HG03039 (cell line): ENCODE results near the gene LIMS3.
"Not testable (repeated sequence)": the region's sequence is repeated elsewhere in the genome, so short reads cannot be mapped to it uniquely, and the experiment has no call there.

Experiments
- ATAC-seq: cut with Tn5 transposase; IDR thresholded peaks from one replicate; pipeline ENCODE4 v1.9.1; 2021; ENCODE audit warnings: mild to moderate bottlenecking, moderate library complexity; ENCODE audit not compliant: unreplicated experiment

LIMS3 gene

GRCh38 chr2:109898462-109899336 is at the start of gene LIMS3:
Gene LIMS3 (plus strand): TSS chr2:109898688. CDS start chr2:109898729, 41 bp downstream.
- not testable (repeated sequence) for ATAC-seq

GRCh38 chr2:109871129-109871751 is 27.2 kb upstream of the LIMS3 start:
- ATAC-seq, result peak; percentile 70

- not testable (repeated sequence) for ATAC-seq
Observed at GRCh38 chr2:109876625-109877024, 21.9 kb upstream of the LIMS3 start.

- ATAC-seq, result not testable (repeated sequence)
Observed at GRCh38 chr2:109882112-109882511, 16.4 kb upstream of the LIMS3 start.

GRCh38 chr2:109888414-109888813 is 10.1 kb upstream of the LIMS3 start:
- ATAC-seq, result not testable (repeated sequence)

- ATAC-seq, result not testable (repeated sequence)
Observed at GRCh38 chr2:109889909-109890308, 8.6 kb upstream of the LIMS3 start.

GRCh38 chr2:109891024-109891423 is 7.5 kb upstream of the LIMS3 start:
- not testable (repeated sequence) for ATAC-seq

- ATAC-seq, result not testable (repeated sequence)
Observed at GRCh38 chr2:109893736-109894135, 4.8 kb upstream of the LIMS3 start.

- ATAC-seq, result not testable (repeated sequence)
Observed at GRCh38 chr2:109894141-109894540, 4.3 kb upstream of the LIMS3 start.

GRCh38 chr2:109895090-109895869 is 3.2 kb upstream of the LIMS3 start:
- ATAC-seq, result not testable (repeated sequence)

GRCh38 chr2:109896212-109896611 is 2.3 kb upstream of the LIMS3 start:
- peak; percentile 93 for ATAC-seq

GRCh38 chr2:109897769-109898461 is 573 bp upstream of the LIMS3 start:
- not testable (repeated sequence) for ATAC-seq

GRCh38 chr2:109905796-109906195 is 7.3 kb downstream of the LIMS3 start:
- peak; percentile 78 for ATAC-seq

- ATAC-seq, result not testable (repeated sequence)
Observed at GRCh38 chr2:109908626-109909025, 10.1 kb downstream of the LIMS3 start.

GRCh38 chr2:109910789-109911188 is 12.3 kb downstream of the LIMS3 start:
- ATAC-seq, result not testable (repeated sequence)

- ATAC-seq, result not testable (repeated sequence)
Observed at GRCh38 chr2:109913911-109914310, 15.4 kb downstream of the LIMS3 start.

- ATAC-seq, result not testable (repeated sequence)
Observed at GRCh38 chr2:109914552-109914951, 16.1 kb downstream of the LIMS3 start.

- not testable (repeated sequence) for ATAC-seq
Observed at GRCh38 chr2:109915830-109916229, 17.3 kb downstream of the LIMS3 start.

- ATAC-seq, result not testable (repeated sequence)
Observed at GRCh38 chr2:109920162-109920561, 21.7 kb downstream of the LIMS3 start.
